HEK293T (cell line): ENCODE results near the gene KANSL1.

ENCODE experiments used
- ARNT ChIP-seq: fragments of 450-650 bp; IDR thresholded peaks from 2 replicates; pipeline ENCODE4 v1.6.1; 2017; ENCODE audit warnings: mild to moderate bottlenecking
- BHLHE40 ChIP-seq: fragments of 450-650 bp; IDR thresholded peaks from 2 replicates; pipeline ENCODE4 v1.6.1; 2016; ENCODE audit warnings: mild to moderate bottlenecking, moderate library complexity, borderline replicate concordance
- CTBP1 ChIP-seq: fragments of 450-650 bp; IDR thresholded peaks from 2 replicates; pipeline ENCODE4 v1.6.1; 2016; ENCODE audit warnings: borderline replicate concordance
- ELF4 ChIP-seq: fragments of 450-650 bp; IDR thresholded peaks from 2 replicates; pipeline ENCODE4 v1.6.1; 2017; ENCODE audit warnings: antibody characterized with exemption
- FOXK2 ChIP-seq: fragments of 450-650 bp; IDR thresholded peaks from 2 replicates; pipeline ENCODE4 v1.6.1; 2016; ENCODE audit warnings: mild to moderate bottlenecking
- L3MBTL2 ChIP-seq: fragments of 450-650 bp; conservative IDR thresholded peaks from 2 replicates; pipeline ENCODE4 v1.6.1; 2016; ENCODE audit warnings: mild to moderate bottlenecking
- LEF1 ChIP-seq: fragments of 450-650 bp; IDR thresholded peaks from 2 replicates; pipeline ENCODE4 v1.6.1; 2017; ENCODE audit warnings: mild to moderate bottlenecking, borderline replicate concordance
- NFRKB ChIP-seq: fragments of 450-650 bp; IDR thresholded peaks from 2 replicates; pipeline ENCODE4 v1.6.1; 2016; ENCODE audit warnings: mild to moderate bottlenecking, moderate library complexity
- SP1 ChIP-seq: fragments of 450-650 bp; IDR thresholded peaks from 2 replicates; pipeline ENCODE4 v1.6.1; 2017
- SUZ12 ChIP-seq: fragments of 450-650 bp; IDR thresholded peaks from 2 replicates; pipeline ENCODE4 v1.6.1; 2016; ENCODE audit warnings: mild to moderate bottlenecking
- TARDBP ChIP-seq: fragments of 450-650 bp; IDR thresholded peaks from 2 replicates; pipeline ENCODE4 v1.6.1; 2016
- ZNF384 ChIP-seq: fragments of 450-650 bp; IDR thresholded peaks from 2 replicates; pipeline ENCODE4 v1.6.1; 2016

DNA sequence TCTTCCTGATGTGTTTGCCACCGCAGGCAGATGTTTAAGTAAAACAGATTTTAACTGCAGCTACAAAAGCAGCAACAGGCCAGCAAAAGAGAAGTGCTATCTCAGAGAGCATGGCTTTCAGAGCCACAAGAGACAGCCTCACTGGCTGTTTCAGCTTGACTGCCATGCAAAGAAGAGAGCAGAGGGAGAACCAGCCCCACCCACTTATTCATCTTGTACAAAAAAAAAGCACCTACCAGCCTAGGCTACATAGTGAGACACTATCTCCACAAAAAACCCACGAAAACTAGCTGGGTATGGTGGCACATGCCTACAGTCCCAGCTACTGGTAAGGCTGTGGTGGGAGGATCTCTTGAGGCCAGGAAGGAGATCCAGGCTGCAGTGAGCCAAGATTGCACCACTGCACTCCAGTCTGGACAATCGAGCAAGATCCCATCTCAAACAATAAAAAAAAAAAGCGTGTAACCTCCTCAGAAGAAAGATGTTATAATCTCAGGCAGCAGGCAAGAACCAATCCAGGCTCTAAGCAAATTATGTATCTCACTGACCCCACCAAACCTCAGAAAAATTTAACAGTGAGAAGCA lies 164.2 kb downstream of the KANSL1 start:
- TF ChIP-seq ELF4 (no peak), SP1 (no peak), NFRKB (no peak), FOXK2 (no peak), ARNT (no peak), SUZ12 (no peak), CTBP1 (no peak), TARDBP (no peak), BHLHE40 (no peak), ZNF384 (no peak), L3MBTL2 (no peak), LEF1 (no peak)
